ENCODE measurements around the gene MED14. TPM values are rescaled to one million over a fixed set of nuclear protein-coding genes. Genes with fewer than 3 reads are reported as not detected.

MED14 gene
- total RNA-seq, 1 donor from 2014 or later = 53.0 TPM

DNA sequence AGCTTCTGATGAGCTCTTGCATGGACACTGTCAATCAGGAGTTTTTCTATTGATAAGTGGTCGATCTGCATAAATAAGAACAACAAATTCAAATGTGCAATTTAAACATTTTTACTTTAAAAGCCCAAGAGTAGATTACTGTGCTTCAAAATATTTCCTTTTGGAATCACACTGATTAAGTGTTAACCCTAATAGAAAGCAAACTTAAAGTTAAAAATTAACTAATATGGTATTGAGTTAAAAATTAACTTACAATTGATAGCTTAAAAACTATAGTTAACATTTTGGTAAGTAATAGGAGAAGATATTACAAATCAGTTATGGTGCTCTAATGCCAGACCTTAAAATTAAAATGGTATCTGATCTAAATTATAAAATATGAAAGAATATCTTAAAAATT, 25.9 kb downstream of the MED14 start:
- no peak for DNase-seq (ENCODE audit: extremely low spot score, unreplicated experiment)
- TF ChIP-seq, protein P1, sequence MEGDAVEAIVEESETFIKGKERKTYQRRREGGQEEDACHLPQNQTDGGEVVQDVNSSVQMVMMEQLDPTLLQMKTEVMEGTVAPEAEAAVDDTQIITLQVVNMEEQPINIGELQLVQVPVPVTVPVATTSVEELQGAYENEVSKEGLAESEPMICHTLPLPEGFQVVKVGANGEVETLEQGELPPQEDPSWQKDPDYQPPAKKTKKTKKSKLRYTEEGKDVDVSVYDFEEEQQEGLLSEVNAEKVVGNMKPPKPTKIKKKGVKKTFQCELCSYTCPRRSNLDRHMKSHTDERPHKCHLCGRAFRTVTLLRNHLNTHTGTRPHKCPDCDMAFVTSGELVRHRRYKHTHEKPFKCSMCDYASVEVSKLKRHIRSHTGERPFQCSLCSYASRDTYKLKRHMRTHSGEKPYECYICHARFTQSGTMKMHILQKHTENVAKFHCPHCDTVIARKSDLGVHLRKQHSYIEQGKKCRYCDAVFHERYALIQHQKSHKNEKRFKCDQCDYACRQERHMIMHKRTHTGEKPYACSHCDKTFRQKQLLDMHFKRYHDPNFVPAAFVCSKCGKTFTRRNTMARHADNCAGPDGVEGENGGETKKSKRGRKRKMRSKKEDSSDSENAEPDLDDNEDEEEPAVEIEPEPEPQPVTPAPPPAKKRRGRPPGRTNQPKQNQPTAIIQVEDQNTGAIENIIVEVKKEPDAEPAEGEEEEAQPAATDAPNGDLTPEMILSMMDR (IDR thresholded peaks at IDR 0.05) = no peak
- Mint-ChIP-seq H3K4me3 (ENCODE audit: unreplicated experiment) (no peak overlapping the region), H3K9me3 (ENCODE audit: unreplicated experiment) (no peaks in the 10 kb centered on the region), H3K27me3 (ENCODE audit: unreplicated experiment) (no peaks in the 10 kb centered on the region), H3K36me3 (ENCODE audit: unreplicated experiment) (peaks cover 23% of the 10 kb centered on the region), H3K27ac (ENCODE audit: unreplicated experiment) (no peak overlapping the region), H3K4me1 (ENCODE audit: unreplicated experiment) (no peaks in the 10 kb centered on the region)

DNA sequence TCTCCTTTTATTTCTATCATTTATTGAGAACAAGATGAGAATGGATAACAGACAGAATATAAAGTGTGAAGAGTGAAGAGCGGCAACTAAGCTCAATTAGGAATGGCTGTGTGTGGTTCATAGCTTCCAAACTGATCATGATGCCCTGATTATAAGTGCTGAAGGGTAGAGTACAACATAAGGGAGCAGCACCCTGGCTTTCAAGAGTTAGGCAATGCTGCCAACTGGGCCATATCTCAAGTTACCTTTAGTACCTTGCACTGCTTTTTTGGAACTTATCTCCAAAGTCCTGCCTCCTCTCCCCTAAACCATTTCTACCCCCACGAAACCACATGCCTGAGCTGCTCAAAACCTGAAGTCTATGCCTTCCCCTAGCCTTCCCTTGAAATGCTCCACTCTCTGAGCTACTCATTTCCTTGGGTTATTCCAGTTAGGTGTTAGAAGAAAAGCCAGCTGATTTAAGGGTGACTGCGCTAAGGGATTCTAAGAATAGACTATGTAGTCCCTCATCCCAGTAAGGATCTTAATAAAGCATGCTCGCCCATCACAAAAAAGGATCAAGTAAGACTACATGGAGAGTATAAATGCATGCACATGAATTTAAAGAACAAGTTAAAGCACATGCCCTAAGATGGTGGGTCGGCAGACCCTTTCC, 29.6 kb downstream of the MED14 start:
- Mint-ChIP-seq H3K27ac (ENCODE audit: unreplicated experiment) (no peak overlapping the region), H3K9me3 (ENCODE audit: unreplicated experiment) (no peaks in the 10 kb centered on the region), H3K27me3 (ENCODE audit: unreplicated experiment) (no peaks in the 10 kb centered on the region), H3K36me3 (ENCODE audit: unreplicated experiment) (peaks cover 22% of the 10 kb centered on the region), H3K4me1 (ENCODE audit: unreplicated experiment) (no peaks in the 10 kb centered on the region), H3K4me3 (ENCODE audit: unreplicated experiment) (no peak overlapping the region)
- DNase-seq (ENCODE audit: extremely low spot score, unreplicated experiment) = no peak
- TF ChIP-seq, protein P1 (IDR thresholded peaks at IDR 0.05) = no peak

- Mint-ChIP-seq H3K27ac (ENCODE audit: unreplicated experiment) (no peak overlapping the region), H3K9me3 (ENCODE audit: unreplicated experiment) (no peaks in the 10 kb centered on the region), H3K4me3 (ENCODE audit: unreplicated experiment) (no peak overlapping the region), H3K27me3 (ENCODE audit: unreplicated experiment) (no peaks in the 10 kb centered on the region), H3K4me1 (ENCODE audit: unreplicated experiment) (no peaks in the 10 kb centered on the region), H3K36me3 (ENCODE audit: unreplicated experiment) (peaks cover 17% of the 10 kb centered on the region)
- TF ChIP-seq, protein P1 (IDR thresholded peaks at IDR 0.05) = no peak
- no peak for DNase-seq (ENCODE audit: extremely low spot score, unreplicated experiment)
These were observed 34.6 kb downstream of the MED14 start for GRCh38 chrX:40700640-40701342.

- peaks cover 20% of the 10 kb centered on the region for H3K36me3 Mint-ChIP-seq (ENCODE audit: unreplicated experiment)
- no peak overlapping the region for H3K27ac Mint-ChIP-seq (ENCODE audit: unreplicated experiment)
- H3K27me3 Mint-ChIP-seq (ENCODE audit: unreplicated experiment) = no peaks in the 10 kb centered on the region
- no peak overlapping the region for H3K4me3 Mint-ChIP-seq (ENCODE audit: unreplicated experiment)
- no peaks in the 10 kb centered on the region for H3K9me3 Mint-ChIP-seq (ENCODE audit: unreplicated experiment)
- TF ChIP-seq, protein P1 (IDR thresholded peaks at IDR 0.05) = no peak
- H3K4me1 Mint-ChIP-seq (ENCODE audit: unreplicated experiment) = no peaks in the 10 kb centered on the region
- no peak for DNase-seq (ENCODE audit: extremely low spot score, unreplicated experiment)
These were observed 36.5 kb downstream of the MED14 start for GRCh38 chrX:40698851-40699250.

- Mint-ChIP-seq H3K9me3 (ENCODE audit: unreplicated experiment) (no peaks in the 10 kb centered on the region), H3K27ac (ENCODE audit: unreplicated experiment) (no peak overlapping the region), H3K27me3 (ENCODE audit: unreplicated experiment) (no peaks in the 10 kb centered on the region), H3K36me3 (ENCODE audit: unreplicated experiment) (peaks cover 24% of the 10 kb centered on the region), H3K4me3 (ENCODE audit: unreplicated experiment) (no peak overlapping the region), H3K4me1 (ENCODE audit: unreplicated experiment) (no peaks in the 10 kb centered on the region)
- TF ChIP-seq, protein P1 (IDR thresholded peaks at IDR 0.05) = no peak
- DNase-seq (ENCODE audit: extremely low spot score, unreplicated experiment) = no peak
These were observed 40.5 kb downstream of the MED14 start for GRCh38 chrX:40694802-40695201.
